GM12892 (cell line): ENCODE data around the gene SLCO4A1.

Experiments
- DNase-seq: peaks from one replicate; pipeline ENCODE4 v3.0.0; 2011; ENCODE audit not compliant: insufficient read length
- FAIRE-seq: peaks from 2 replicates; lab custom pipeline; 2011; peaks lifted over from hg19 to GRCh38; lab: Jason Lieb, UNC
- POLR2A ChIP-seq: IDR thresholded peaks from 2 replicates; pipeline ENCODE4 v1.6.1; 2011; ENCODE audit warnings: low read depth, low read length, control low read depth
- POLR2AphosphoS5 ChIP-seq: IDR thresholded peaks from 2 replicates; pipeline ENCODE4 v1.6.1; 2011; ENCODE audit warnings: low read depth, low read length, control low read depth
- TAF1 ChIP-seq: IDR thresholded peaks from 2 replicates; pipeline ENCODE4 v1.6.1; 2011; ENCODE audit warnings: low read depth, mild to moderate bottlenecking, control low read depth, low read length, borderline replicate concordance

SLCO4A1 gene

DNA sequence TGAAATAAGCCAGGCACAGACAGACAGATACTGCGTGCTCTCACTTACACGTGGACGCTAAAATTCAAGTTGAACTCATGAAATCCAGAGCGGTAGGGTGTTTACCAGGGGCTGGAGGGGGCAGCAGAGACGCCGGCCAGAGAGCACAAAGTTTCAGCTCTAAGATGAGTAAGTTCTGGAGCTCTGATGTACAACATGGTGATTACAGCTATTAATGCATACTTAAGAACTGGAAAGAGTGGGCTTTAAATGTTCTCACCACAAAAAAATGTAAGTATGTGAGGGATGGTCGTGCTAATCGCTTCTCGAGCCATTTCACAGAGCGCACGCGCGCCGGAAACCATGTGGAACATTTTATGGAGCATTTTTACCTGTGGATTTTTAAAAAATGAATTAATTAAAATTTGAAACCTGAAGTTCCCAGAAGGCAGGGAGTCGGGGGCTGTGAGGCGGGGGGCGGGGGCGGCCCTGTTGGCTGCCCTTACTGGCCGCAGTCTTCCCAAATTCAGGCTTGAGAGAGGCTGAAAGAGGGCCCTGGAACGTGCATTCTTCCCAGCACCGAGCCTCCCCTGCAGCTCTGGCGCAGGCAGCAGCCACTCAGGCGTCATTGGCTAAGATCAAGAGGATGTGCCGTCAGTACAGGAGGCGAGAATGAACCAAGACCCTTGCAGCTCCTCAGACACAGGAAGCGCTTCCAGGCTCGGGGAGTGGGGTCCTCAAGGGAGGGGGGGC lies 8.5 kb upstream of the SLCO4A1 start:
- no peak for DNase-seq
- no peak for TF ChIP-seq POLR2A
- no peak for TF ChIP-seq TAF1
- FAIRE-seq = no peak

DNA sequence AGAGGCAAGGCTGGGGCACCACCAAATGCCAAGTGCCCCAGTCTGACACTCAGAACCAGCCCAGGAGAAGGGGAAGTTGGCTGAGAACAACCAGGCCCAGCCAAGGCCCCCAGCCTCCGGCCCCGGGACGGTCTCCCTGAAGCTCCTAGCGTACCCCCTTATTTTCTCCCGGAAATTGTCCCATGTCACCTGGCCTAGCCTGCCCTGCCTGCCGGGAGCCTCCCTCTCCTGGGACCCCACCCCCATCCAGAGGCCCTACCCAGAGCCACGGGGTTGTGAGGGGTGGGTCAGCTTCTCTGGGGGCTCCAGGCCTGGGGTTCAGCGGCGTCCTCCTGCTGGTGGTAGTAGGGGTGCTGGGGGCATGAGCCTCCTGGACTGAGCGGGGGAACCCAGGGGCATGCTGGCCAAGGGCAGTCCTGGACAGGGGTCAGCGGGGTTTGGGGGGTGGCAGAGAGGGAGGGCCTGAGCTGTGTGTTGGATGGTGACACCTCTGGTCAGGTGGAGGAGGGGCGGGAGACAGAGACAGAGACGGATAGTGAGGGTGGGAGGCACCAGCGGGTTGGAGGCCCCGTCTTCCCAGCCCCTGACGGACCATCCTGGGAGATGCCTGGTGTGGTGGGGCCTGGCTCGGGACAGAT lies 7.9 kb upstream of the SLCO4A1 start:
- FAIRE-seq = no peak
- TF ChIP-seq TAF1 (no peak), POLR2A (no peak), POLR2AphosphoS5 (no peak)
- no peak for DNase-seq

GRCh38 chr20:62635232-62635631 lies 7.1 kb upstream of the SLCO4A1 start:
- TF ChIP-seq POLR2A (no peak), POLR2AphosphoS5 (no peak), TAF1 (no peak)
- FAIRE-seq = no peak
- no peak for DNase-seq

DNA sequence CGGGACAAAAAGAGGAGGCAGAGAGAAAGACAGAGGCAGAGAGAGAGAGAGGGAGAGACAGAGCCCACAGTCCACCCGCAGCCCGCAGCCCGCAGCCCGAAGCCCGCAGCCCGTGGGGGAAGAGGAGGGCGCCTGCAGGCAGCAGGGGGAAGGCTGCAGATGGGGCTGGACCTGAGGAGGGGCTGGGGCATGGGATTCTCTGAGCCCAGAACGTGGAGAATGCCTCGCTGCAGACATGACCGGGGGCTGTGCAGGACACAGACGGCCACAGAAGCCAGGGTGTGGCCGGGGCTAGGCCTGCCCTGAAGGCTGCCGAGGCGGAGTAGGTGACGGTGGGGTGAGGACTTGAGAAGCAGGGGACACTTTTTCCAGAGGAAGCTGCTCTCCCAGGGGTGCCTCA lies 6.5 kb upstream of the SLCO4A1 start:
- DNase-seq (no peak), FAIRE-seq (no peak)

GRCh38 chr20:62636446-62636845 lies 5.9 kb upstream of the SLCO4A1 start:
- no peak for FAIRE-seq
- no peak for TF ChIP-seq TAF1
- no peak for TF ChIP-seq POLR2AphosphoS5
- TF ChIP-seq POLR2A = no peak
- no peak for DNase-seq

More for the DNA sequence above, 6.5 kb upstream of the SLCO4A1 start:
- TF ChIP-seq POLR2A = no peak
- TF ChIP-seq TAF1 = no peak
- no peak for TF ChIP-seq POLR2AphosphoS5

DNA sequence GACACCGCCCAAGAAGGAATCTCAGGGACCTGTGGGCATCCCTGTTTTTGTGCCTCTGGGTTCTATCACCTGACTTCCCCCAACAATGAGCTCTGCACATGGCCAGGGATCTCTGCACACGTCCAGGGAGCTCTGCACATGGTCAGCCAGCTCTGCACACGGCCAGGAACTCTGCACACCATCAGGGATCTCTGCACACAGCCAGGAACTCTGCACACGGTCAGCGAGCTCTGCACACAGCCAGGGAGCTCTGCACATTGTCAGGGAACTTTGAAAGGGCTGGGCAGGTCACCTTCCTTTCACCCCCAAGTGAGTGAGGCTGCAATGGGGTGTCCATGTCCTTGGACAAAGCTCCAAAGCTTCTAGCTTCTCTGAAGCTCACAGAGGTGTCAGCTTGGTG lies 5.2 kb upstream of the SLCO4A1 start:
- DNase-seq = no peak
- no peak for TF ChIP-seq POLR2A
- TF ChIP-seq TAF1 = no peak
- TF ChIP-seq POLR2AphosphoS5 = no peak
- no peak for FAIRE-seq

GRCh38 chr20:62637521-62638054 lies 4.7 kb upstream of the SLCO4A1 start:
- no peak for DNase-seq
- FAIRE-seq = no peak
- no peak for TF ChIP-seq TAF1
- TF ChIP-seq POLR2AphosphoS5 = no peak

- no peak for FAIRE-seq
- TF ChIP-seq TAF1 (no peak), POLR2AphosphoS5 (no peak), POLR2A (no peak)
- no peak for DNase-seq
These were observed 4.2 kb upstream of the SLCO4A1 start for GRCh38 chr20:62638055-62638570.

DNA sequence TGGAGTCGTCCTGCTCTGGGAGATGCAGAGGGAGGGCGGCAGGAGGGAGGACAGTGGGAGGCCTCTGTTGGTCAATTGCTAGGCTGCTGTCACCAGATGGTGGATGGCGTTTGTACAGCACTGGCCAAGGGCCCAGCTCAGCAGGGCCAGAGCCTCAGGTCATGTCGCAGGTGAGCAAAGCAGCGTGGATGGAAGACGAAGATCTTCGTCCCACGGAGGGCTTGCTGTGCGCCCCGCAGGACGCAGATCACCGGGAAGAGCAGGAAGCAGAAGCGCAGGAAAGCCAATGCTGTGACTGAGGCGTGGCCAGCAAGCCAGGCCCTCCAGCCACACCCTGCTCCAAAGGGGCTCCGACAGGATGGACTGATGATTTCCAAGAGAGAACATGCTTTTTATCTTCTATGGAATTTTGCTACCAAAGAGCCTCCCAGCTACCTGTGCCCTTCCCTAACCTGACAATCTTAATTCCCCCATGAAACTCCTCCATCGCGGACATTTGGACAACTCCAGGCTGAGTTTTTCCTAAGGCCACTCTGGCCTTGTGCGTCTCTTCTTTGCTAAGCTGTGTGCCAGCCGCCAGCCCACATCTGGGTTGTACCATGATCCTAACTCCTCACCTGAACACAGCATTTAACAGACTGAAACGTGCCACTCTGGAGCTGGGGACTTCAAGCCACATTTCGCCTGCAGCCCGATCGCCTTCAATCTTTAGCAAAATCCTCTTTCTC lies 3.5 kb upstream of the SLCO4A1 start:
- TF ChIP-seq POLR2AphosphoS5 = no peak
- TF ChIP-seq POLR2A = no peak
- TF ChIP-seq TAF1 = no peak
- no peak for DNase-seq
- no peak for FAIRE-seq

DNA sequence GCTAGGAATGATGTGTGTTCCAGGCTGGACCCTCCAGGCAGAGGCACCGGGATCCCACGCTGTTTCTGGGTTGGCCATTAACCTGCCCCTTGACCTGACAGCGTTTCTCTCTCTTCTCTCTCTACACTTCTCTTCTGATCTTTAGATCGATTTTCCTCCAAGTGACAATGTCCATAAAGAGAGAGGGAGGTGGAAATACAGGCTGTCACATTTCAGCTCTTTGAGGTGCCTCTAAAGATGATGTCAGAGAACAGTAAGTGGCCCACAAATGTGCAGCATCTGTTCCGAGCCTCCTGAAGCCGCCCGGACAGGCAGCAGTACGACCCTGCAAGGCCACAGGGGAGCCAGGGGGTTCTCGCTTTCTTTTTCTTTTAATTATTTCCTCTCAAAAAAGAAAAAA lies 2.5 kb upstream of the SLCO4A1 start:
- DNase-seq (no peak), FAIRE-seq (no peak)
- TF ChIP-seq POLR2AphosphoS5 (no peak), TAF1 (no peak), POLR2A (no peak)

DNA sequence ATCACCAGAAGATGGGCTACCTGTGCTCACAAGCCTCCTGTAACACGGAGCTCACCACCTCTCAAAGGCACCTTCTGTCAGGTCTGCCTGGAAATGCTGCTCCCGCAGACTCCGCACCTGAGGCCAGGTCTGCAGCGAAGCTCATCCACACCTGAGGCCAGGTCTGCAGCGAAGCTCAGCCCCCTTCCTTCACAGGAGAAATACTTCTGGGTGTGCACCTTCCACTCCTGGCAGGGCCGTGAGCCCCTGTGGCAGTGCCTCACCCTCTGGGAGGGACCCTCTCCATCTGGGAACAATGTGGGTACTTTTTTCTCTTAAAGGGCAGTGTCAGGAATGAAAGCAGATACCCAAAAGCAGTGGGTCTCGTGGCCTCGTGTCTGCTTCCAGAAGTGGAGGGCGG lies 1.4 kb upstream of the SLCO4A1 start:
- FAIRE-seq (no peak), DNase-seq (no peak)
- no peak for TF ChIP-seq POLR2A
- TF ChIP-seq POLR2AphosphoS5 = no peak
- TF ChIP-seq TAF1 = no peak
